Smooth muscle cell (in vitro differentiated cells): Measurements from ENCODE around the gene INPP1. TPM values are rescaled to one million over a fixed set of nuclear protein-coding genes. Genes with fewer than 3 reads are reported as not detected.

Experiments used
- DNase-seq: peaks from one replicate; lab custom pipeline; 2025; ENCODE audit not compliant: unreplicated experiment; lab: John Stamatoyannopoulos, UW
- H2AFZ ChIP-seq: fragments of 200-600 bp; sonication (generic); 2 replicates; pipeline ENCODE4 v1.6.0; 2016; ENCODE audit warnings: antibody characterized with exemption, low read depth, mild to moderate bottlenecking
- H3F3A ChIP-seq: fragments of 200-600 bp; sonication (generic); 2 replicates; pipeline ENCODE4 v1.6.0; 2017; ENCODE audit warnings: antibody characterized with exemption, low read depth
- H3K27ac ChIP-seq: fragments of 200-600 bp; sonication (generic); 2 replicates; pipeline ENCODE4 v1.5.1; 2016; ENCODE audit warnings: low read depth, mild to moderate bottlenecking
- H3K27me3 ChIP-seq: fragments of 200-600 bp; sonication (generic); 2 replicates; pipeline ENCODE4 v1.6.1; 2016; ENCODE audit warnings: low read depth, mild to moderate bottlenecking
- H3K36me3 ChIP-seq: fragments of 200-600 bp; sonication (generic); 2 replicates; pipeline ENCODE4 v1.5.1; 2016; ENCODE audit warnings: low read depth
- H3K4me1 ChIP-seq: fragments of 200-600 bp; sonication (generic); 2 replicates; pipeline ENCODE4 v1.5.1; 2016; ENCODE audit warnings: low read depth
- H3K4me2 ChIP-seq: fragments of 200-600 bp; sonication (generic); 2 replicates; pipeline ENCODE4 v1.6.0; 2016; ENCODE audit warnings: mild to moderate bottlenecking
- H3K4me3 ChIP-seq: fragments of 200-600 bp; sonication (generic); 2 replicates; pipeline ENCODE4 v1.5.1; 2016; ENCODE audit warnings: mild to moderate bottlenecking
- H3K79me2 ChIP-seq: fragments of 200-600 bp; sonication (generic); 2 replicates; pipeline ENCODE4 v1.6.0; 2016; ENCODE audit warnings: low read depth, mild to moderate bottlenecking
- H3K9ac ChIP-seq: fragments of 200-600 bp; sonication (generic); 2 replicates; pipeline ENCODE4 v1.6.0; 2016; ENCODE audit warnings: low read depth
- H3K9me3 ChIP-seq: fragments of 200-600 bp; sonication (generic); replicated peaks from 2 replicates; pipeline ENCODE4 v1.5.1; 2016; ENCODE audit warnings: low read depth
- H4K20me1 ChIP-seq: fragments of 200-600 bp; sonication (generic); 2 replicates; pipeline ENCODE4 v1.6.0; 2016; ENCODE audit warnings: low read depth
- WGBS: methylation state at CpG from one replicate; pipeline ENCODE4 v1.1.7; 2016; ENCODE audit warnings: low lambda C conversion rate; 5-methylcytosine and 5-hydroxymethylcytosine counted together
- polyA plus RNA-seq: library from polyadenylated mRNA; unstranded; fragments of >200 nt; fragmentation: Nextera tagmentation; extraction: Ambion mirVana; gene quantifications from 2 replicates; pipeline ENCODE4 v1.2.1, GENCODE V29; 2016
- total RNA-seq: library from RNA; depleted of rRNA; stranded (reverse); fragments of >200 nt; gene quantifications from 2 replicates; pipeline ENCODE4 v1.2.3, GENCODE V29; 2014
- TF ChIP-seq, protein P1 (sequence below): fragments of 200-600 bp; sonication (generic); IDR thresholded peaks from 2 replicates; pipeline ENCODE4 v1.5.1; 2017; ENCODE audit warnings: borderline replicate concordance, mild to moderate bottlenecking, antibody characterized with exemption; ENCODE audit not compliant: insufficient read depth, poor library complexity, severe bottlenecking

The INPP1 gene
- total and polyA plus RNA-seq, 2 experiments from 2014 or later = 4.5 to 14.3 TPM

- 91% methylated on average over 3 of the region's 3 CpGs for WGBS
- Histone ChIP-seq H3K79me2 (no peaks in the 10 kb centered on the region), H3K4me3 (no peak overlapping the region), H3K36me3 (no peaks in the 10 kb centered on the region), H3K9ac (no peak overlapping the region), H3K4me1 (no peaks in the 10 kb centered on the region), H3K27ac (no peak overlapping the region), H3K27me3 (no peaks in the 10 kb centered on the region), H4K20me1 (no peaks in the 10 kb centered on the region), H2AFZ (no peak overlapping the region), H3F3A (no peaks in the 10 kb centered on the region), H3K9me3 (no peaks in the 10 kb centered on the region), H3K4me2 (no peak overlapping the region)
- no peak for DNase-seq
- TF ChIP-seq, protein P1, sequence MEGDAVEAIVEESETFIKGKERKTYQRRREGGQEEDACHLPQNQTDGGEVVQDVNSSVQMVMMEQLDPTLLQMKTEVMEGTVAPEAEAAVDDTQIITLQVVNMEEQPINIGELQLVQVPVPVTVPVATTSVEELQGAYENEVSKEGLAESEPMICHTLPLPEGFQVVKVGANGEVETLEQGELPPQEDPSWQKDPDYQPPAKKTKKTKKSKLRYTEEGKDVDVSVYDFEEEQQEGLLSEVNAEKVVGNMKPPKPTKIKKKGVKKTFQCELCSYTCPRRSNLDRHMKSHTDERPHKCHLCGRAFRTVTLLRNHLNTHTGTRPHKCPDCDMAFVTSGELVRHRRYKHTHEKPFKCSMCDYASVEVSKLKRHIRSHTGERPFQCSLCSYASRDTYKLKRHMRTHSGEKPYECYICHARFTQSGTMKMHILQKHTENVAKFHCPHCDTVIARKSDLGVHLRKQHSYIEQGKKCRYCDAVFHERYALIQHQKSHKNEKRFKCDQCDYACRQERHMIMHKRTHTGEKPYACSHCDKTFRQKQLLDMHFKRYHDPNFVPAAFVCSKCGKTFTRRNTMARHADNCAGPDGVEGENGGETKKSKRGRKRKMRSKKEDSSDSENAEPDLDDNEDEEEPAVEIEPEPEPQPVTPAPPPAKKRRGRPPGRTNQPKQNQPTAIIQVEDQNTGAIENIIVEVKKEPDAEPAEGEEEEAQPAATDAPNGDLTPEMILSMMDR = no peak
These were observed 8.6 kb downstream of the INPP1 start for GRCh38 chr2:190351955-190352354.

DNA sequence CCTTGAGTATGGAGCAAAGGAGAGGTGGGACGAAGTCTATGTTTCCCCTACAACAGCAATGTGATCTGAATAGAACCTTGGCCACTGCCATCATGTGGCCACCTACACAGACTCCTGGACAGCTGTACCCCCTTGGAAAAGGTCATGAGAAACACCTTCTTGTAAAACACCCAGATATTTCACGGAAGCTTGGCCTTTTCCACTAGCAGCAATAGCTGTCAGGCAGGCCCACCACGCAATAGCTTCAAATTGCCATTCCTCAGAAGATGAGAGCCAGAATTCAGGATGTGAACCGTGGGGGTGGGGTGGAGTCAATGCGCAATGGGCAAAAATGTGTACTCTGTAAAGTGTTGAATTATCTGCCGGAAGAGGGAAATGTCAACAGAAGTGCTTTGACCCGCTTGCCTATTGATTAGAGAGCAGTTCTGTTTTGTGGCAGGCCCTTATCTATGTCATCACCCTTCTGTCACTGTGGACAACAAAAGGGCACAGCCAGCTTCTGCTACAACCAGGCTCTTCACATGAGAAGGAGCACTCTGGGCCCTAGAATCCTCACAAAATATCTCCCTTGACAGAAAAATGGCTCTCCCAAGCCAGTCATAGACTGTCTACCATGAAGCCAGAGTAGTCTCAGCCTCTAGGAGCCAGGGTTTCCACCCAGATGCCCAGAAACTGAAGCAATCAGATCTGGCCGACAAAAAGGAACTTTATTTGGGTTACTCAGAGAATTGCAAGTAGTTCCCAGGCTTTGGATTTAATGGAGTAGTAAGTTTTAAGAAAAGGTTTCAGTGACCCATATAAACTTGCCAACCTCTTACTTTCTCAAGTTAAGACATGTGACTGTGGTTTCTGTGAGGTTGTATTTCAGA, 9.5 kb downstream of the INPP1 start:
- H3K27me3 ChIP-seq = no peaks in the 10 kb centered on the region
- H4K20me1 ChIP-seq = no peaks in the 10 kb centered on the region
- H3K4me3 ChIP-seq = no peak overlapping the region
- H3K4me2 ChIP-seq = no peak overlapping the region
- WGBS = 37% methylated on average over 8 of the region's 8 CpGs
- DNase-seq = no peak
- no peaks in the 10 kb centered on the region for H3K79me2 ChIP-seq
- no peaks in the 10 kb centered on the region for H3F3A ChIP-seq
- no peak overlapping the region for H3K27ac ChIP-seq
- H2AFZ ChIP-seq = no peak overlapping the region
- TF ChIP-seq, protein P1 = no peak
- H3K36me3 ChIP-seq = no peaks in the 10 kb centered on the region
- no peaks in the 10 kb centered on the region for H3K9me3 ChIP-seq
- H3K4me1 ChIP-seq = no peaks in the 10 kb centered on the region
- H3K9ac ChIP-seq = no peak overlapping the region

- no peak overlapping the region for H3K27ac ChIP-seq
- no peaks in the 10 kb centered on the region for H3K9me3 ChIP-seq
- TF ChIP-seq, protein P1 = no peak
- H3K27me3 ChIP-seq = no peaks in the 10 kb centered on the region
- no peak overlapping the region for H3K4me3 ChIP-seq
- DNase-seq = no peak
- no peaks in the 10 kb centered on the region for H3K79me2 ChIP-seq
- H2AFZ ChIP-seq = no peak overlapping the region
- H3F3A ChIP-seq = no peaks in the 10 kb centered on the region
- no peaks in the 10 kb centered on the region for H3K4me1 ChIP-seq
- H4K20me1 ChIP-seq = no peaks in the 10 kb centered on the region
- H3K4me2 ChIP-seq = no peak overlapping the region
- no peak overlapping the region for H3K9ac ChIP-seq
- H3K36me3 ChIP-seq = no peaks in the 10 kb centered on the region
These were observed 10.1 kb downstream of the INPP1 start for GRCh38 chr2:190353537-190353899.
